HCT116 (cell line): ENCODE measurements around the gene DHRS4L2. TPM values are rescaled to one million over a fixed set of nuclear protein-coding genes. Genes with fewer than 3 reads are reported as not detected.

ENCODE experiments used
- ATAC-seq: fragments of 200-7000 bp; cut with Tn5 transposase; 2 replicates; pipeline ENCODE4 v1.9.1; 2020; ENCODE audit warnings: mild to moderate bottlenecking, moderate library complexity
- BruUV-seq: library from RNA; stranded (reverse); fragments of 400-500 nt; replicated peaks from 2 replicates; lab custom pipeline; 2021; lab: Mats Ljungman, UMichigan
- CTCF ChIA-PET: fragments of 300-600 bp; sonication (Branson Sonifier 250); formaldehyde crosslinking; loops from one replicate; lab custom pipeline; 2021; ENCODE audit warnings: antibody characterized with exemption; lab: Charles Lee
- POLR2A ChIA-PET: fragments of 300-600, 350-600 bp; sonication (Branson Sonifier 250); formaldehyde crosslinking; loops from one replicate; lab custom pipeline; 2021; ENCODE audit warnings: antibody characterized with exemption; lab: Charles Lee
- RAD21 ChIA-PET, 2 experiments: fragments of 300-600 bp; sonication (Branson Sonifier 250); formaldehyde crosslinking; loops; one replicate each; lab custom pipeline; 2023; ENCODE audit warnings: low total read pairs in 2 of 2; ENCODE audit not compliant: uncharacterized antibody in 2 of 2, unreplicated experiment in 2 of 2, low non-redundant PET in 1 of 2; lab: Charles Lee
- DNase-seq: peaks from one replicate; pipeline ENCODE4 v3.0.0-alpha.2; 2010; ENCODE audit warnings: low read depth, low spot score
- H2AFZ ChIP-seq: fragments of 200-600 bp; shearing (Covaris generic), sonication (generic); 2 replicates; pipeline ENCODE4 v1.6.1; 2017; ENCODE audit warnings: low read depth, mixed run types, mixed read lengths, antibody characterized with exemption, low read length; ENCODE audit not compliant: poor library complexity, severe bottlenecking
- H3K27ac ChIP-seq: 2 replicates; pipeline ENCODE4 v1.5.1; 2012; ENCODE audit warnings: low read depth, low read length
- H3K27me3 ChIP-seq: fragments of 200-600 bp; sonication (generic); 2 replicates; pipeline ENCODE4 v1.6.1; 2016; ENCODE audit warnings: mixed run types, low read length, mixed read lengths; ENCODE audit not compliant: insufficient read depth
- H3K36me3 ChIP-seq, 2 experiments: fragments of 200-500 bp in 1 of 2; fragments of 200-600 bp in 1 of 2; sonication (Bioruptor generic) in 1 of 2; sonication (generic) in 1 of 2; 2 replicates each; pipeline versions ENCODE4 v1.5.1 to v1.6.1; 2014 to 2016; ENCODE audit warnings: low read length in 2 of 2, inconsistent platforms in 1 of 2, mixed read lengths in 1 of 2, mixed run types in 1 of 2; ENCODE audit not compliant: insufficient read depth in 2 of 2, control insufficient read depth in 1 of 2
- H3K4me1 ChIP-seq, 2 experiments: fragments of 200-600 bp in 1 of 2; sonication (generic) in 1 of 2; 2 replicates each; pipeline versions ENCODE4 v1.5.1 to v1.6.1; 2012 to 2017; ENCODE audit warnings: low read length in 2 of 2, inconsistent platforms in 1 of 2, mild to moderate bottlenecking in 1 of 2, mixed read lengths in 1 of 2, mixed run types in 1 of 2, moderate library complexity in 1 of 2; ENCODE audit not compliant: insufficient read depth in 2 of 2, control insufficient read depth in 1 of 2
- H3K4me2 ChIP-seq: fragments of 200-600 bp; sonication (generic); 2 replicates; pipeline ENCODE4 v1.6.1; 2017; ENCODE audit warnings: mixed run types, low read length, mixed read lengths
- H3K4me3 ChIP-seq, 2 experiments: fragments of 200-600 bp in 1 of 2; sonication (generic) in 1 of 2; replicated peaks in 1 of 2; 2 replicates each; pipeline ENCODE4 v1.5.1; 2011 to 2016; ENCODE audit warnings: low read length in 2 of 2, control low read depth in 1 of 2, low read depth in 1 of 2, mild to moderate bottlenecking in 1 of 2, mixed read lengths in 1 of 2, mixed run types in 1 of 2
- H3K79me2 ChIP-seq: fragments of 200-600 bp; sonication (generic); 2 replicates; pipeline ENCODE4 v1.6.1; 2017; ENCODE audit warnings: mild to moderate bottlenecking, mixed run types, low read length, moderate library complexity, mixed read lengths; ENCODE audit not compliant: insufficient read depth
- H3K9ac ChIP-seq: fragments of 200-600 bp; sonication (generic); 2 replicates; pipeline ENCODE4 v1.6.1; 2016; ENCODE audit warnings: low read length, mixed read lengths
- H3K9me2 ChIP-seq: fragments of 200-600 bp; sonication (generic), shearing (Covaris generic); 2 replicates; pipeline ENCODE4 v1.6.1; 2017; ENCODE audit warnings: mixed run types, mild to moderate bottlenecking, moderate library complexity; ENCODE audit not compliant: insufficient read depth
- H3K9me3 ChIP-seq, 2 experiments: fragments of 200-500 bp in 1 of 2; fragments of 200-600 bp in 1 of 2; sonication (Bioruptor generic) in 1 of 2; sonication (generic) in 1 of 2; 2 replicates each; pipeline ENCODE4 v1.6.1; 2014 to 2017; ENCODE audit warnings: low read length in 2 of 2, mixed read lengths in 2 of 2, inconsistent platforms in 1 of 2, low read depth in 1 of 2, mild to moderate bottlenecking in 1 of 2, mixed run types in 1 of 2, moderate library complexity in 1 of 2; ENCODE audit not compliant: control insufficient read depth in 1 of 2, insufficient read depth in 1 of 2
- H4K20me1 ChIP-seq: fragments of 200-600 bp; sonication (generic), shearing (Covaris generic); 2 replicates; pipeline ENCODE4 v1.6.1; 2017; ENCODE audit warnings: mixed run types, mild to moderate bottlenecking, moderate library complexity; ENCODE audit not compliant: insufficient read depth
- ATF3 ChIP-seq: IDR thresholded peaks from 2 replicates; pipeline ENCODE4 v1.6.1; 2012
- CTCF ChIP-seq, 3 experiments: fragments of 200-600 bp in 1 of 3; sonication (generic) in 1 of 3; IDR thresholded peaks in 2 of 3; conservative IDR thresholded peaks in 1 of 3; 2 replicates each; pipeline ENCODE4 v1.5.1; 2012 to 2017; ENCODE audit warnings: low read depth in 2 of 3, low read length in 2 of 3, antibody characterized with exemption in 1 of 3, borderline replicate concordance in 1 of 3, control low read depth in 1 of 3, mild to moderate bottlenecking in 1 of 3, mixed read lengths in 1 of 3, mixed run types in 1 of 3, moderate library complexity in 1 of 3; ENCODE audit not compliant: insufficient read depth in 1 of 3
- ELF1 ChIP-seq: IDR thresholded peaks from 2 replicates; pipeline ENCODE4 v1.6.1; 2012; ENCODE audit warnings: low read depth, borderline replicate concordance
- MAX ChIP-seq: IDR thresholded peaks from 2 replicates; pipeline ENCODE4 v1.6.1; 2012
- POLR2AphosphoS5 ChIP-seq: IDR thresholded peaks from 2 replicates; pipeline ENCODE4 v1.6.1; 2011; ENCODE audit warnings: mild to moderate bottlenecking, low read depth, low read length, moderate library complexity
- RAD21 ChIP-seq: IDR thresholded peaks from 2 replicates; pipeline ENCODE4 v1.6.1; 2012; ENCODE audit warnings: low read depth, mild to moderate bottlenecking
- SP1 ChIP-seq: IDR thresholded peaks from 2 replicates; pipeline ENCODE4 v1.6.1; 2012; ENCODE audit warnings: low read depth
- SRF ChIP-seq: IDR thresholded peaks from 2 replicates; pipeline ENCODE4 v1.6.1; 2012; ENCODE audit warnings: low read depth
- YY1 ChIP-seq: IDR thresholded peaks from 2 replicates; pipeline ENCODE4 v1.6.1; 2011; ENCODE audit warnings: low read length, low read depth, moderate library complexity, mild to moderate bottlenecking; ENCODE audit not compliant: insufficient replicate concordance; ENCODE audit errors: extremely low read depth
- intact Hi-C: fragments of 100-400 bp; cut with micrococcal nuclease; formaldehyde crosslinking; loops from 2 replicates; pipeline ENCODE4 v1.10.0; 2022
- total RNA-seq: library from RNA; stranded (reverse); gene quantifications from one replicate; pipeline ENCODE4 v1.2.1, GENCODE V29; 2021; ENCODE audit not compliant: unreplicated experiment

DHRS4L2 gene
- total RNA-seq, 1 experiment from 2014 or later: 18.6 TPM

- Histone ChIP-seq H4K20me1 (no peaks in the 10 kb centered on the region), H2AFZ (no peak overlapping the region), H3K36me3 (no peaks in the 10 kb centered on the region), H3K4me3 (no peak overlapping the region), H3K9ac (no peak overlapping the region), H3K4me2 (no peak overlapping the region), H3K79me2 (no peaks in the 10 kb centered on the region), H3K27me3 (no peaks in the 10 kb centered on the region), H3K9me2 (no peaks in the 10 kb centered on the region), H3K27ac (no peak overlapping the region), H3K4me1 (peaks cover 11 to 26% of the 10 kb centered on the region in 2 experiments; a peak in 3 of 4 replicates), H3K9me3 (peaks cover 0 to 5% of the 10 kb centered on the region in 2 experiments; a peak in 1 of 4 replicates)
- ATAC-seq (no peak), DNase-seq (no peak)
- CTCF ChIA-PET: no interaction called here
- BruUV-seq: no TSS peak
- intact Hi-C loops: loop anchor here (5.0 kb wide), 1 partner anchor 50 kb away; the partner anchor contains the start of gene DHRS4L2
- POLR2A ChIA-PET: no interaction called here
- no peak for TF ChIP-seq SRF
- TF ChIP-seq ATF3: no peak
- TF ChIP-seq CTCF (IDR thresholded peaks at IDR 0.05 in 2 of 3, conservative IDR thresholded peaks at IDR 0.05 in 1 of 3; ENCODE audit: borderline replicate concordance in 1 of 3, insufficient read depth in 1 of 3, low read depth in 2 of 3, low read length in 2 of 3): no peak
- no peak for TF ChIP-seq YY1
- no peak for TF ChIP-seq MAX
- no peak for TF ChIP-seq ELF1
- no peak for TF ChIP-seq RAD21
- TF ChIP-seq SP1: no peak
- TF ChIP-seq POLR2AphosphoS5: no peak
- RAD21 ChIA-PET: no interaction called here
These were observed 48.9 kb downstream of the DHRS4L2 start for GRCh38 chr14:24037658-24038037.
